GM10847 (cell line): Measurements from ENCODE around the gene KRTCAP2.

Experiments used
- POLR2A ChIP-seq: IDR thresholded peaks from 2 replicates; pipeline ENCODE4 v1.6.1; 2011; ENCODE audit not compliant: insufficient read length; ENCODE audit errors: extremely low read depth

Gene KRTCAP2

DNA sequence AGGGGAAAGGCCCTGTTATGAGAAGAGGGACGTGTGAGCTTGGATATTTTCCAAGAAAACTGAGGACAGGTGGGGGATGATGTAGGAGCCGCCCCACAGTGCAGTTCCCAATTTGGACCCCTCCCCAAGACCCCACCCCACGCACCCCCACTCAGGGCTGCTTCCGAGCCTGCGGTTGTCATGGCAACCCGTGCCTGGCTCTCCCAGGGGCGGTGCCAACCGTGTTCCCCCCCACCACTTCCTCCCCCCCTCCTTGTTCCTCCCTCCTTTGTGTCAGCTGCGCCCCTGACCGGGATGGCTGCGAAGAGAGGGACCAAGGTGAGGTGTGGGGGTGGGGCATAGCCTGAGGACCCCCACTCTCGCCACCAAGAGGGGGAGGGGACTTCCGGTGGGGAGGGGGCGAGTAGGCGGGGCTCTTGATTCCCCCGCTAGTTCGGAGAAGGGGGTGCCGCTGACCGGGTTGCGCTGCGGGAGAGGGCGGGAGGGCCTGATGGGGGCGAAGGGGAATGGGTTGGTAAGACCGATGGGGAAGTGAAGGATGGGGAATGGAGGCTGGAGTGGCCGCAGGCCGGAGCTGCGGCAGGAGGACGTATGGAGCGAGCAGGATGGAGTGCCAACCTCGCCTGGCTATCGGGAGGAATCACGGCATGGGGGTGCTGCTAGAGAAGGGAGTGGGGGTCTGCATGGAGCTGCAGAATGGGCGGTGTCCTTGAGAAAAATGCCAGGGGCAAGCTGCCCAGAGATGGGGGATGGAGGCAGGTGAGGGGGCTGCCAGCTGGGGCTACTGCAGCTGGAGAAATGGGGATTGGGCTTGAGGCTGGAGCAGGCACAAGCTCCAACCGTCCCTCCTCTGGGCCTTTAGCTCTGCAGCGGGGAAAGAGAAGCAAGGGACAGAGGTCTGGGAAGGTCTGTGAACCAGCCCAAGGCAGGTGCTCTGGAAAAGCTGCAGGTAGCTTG lies 1.5 kb upstream of the KRTCAP2 start:
- TF ChIP-seq POLR2A, result no peak

DNA sequence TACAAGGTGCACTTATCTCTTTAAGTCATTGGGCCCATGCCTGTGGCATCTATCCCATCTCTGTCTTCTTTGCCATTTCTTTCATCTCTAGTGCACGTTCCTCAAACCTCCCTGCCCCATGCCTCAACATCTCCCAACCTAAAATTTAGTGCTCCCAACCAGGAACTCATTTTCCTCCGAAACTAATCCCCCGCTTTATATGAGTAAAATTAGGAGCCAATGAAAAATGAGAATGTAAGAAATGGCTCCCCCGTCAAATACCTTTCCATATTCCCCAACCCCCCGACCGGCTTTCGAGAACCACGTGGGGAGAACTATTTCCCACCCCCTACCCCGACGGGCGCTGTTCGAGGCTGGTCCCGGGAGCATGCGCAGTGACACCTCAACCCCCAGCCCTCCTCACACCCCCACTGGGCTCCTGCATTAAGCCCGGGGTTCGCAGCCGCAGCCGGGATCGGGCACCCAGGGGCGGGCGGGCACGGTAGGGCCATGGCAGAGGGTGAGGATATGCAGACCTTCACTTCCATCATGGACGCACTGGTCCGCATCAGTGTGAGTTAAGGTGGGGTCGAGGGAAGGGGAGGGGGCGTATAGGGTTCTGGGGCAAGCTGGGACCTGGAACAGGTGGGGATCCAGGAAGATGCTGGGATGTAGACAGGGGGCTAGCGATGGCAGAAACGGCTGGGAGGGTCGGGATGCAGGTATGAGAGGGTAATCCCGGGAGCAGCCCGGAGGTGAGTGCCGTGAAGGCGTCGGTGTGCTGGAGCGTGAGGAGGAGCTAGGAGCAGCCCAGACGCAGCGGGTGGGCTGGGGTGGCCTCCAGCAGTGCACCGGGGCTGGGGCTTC lies 597 bp upstream of the KRTCAP2 start, which contains the start of gene TRIM46:
TRIM46 (plus strand) TSS at position 372 of the 846 bp plus-strand sequence; CDS start at position 490, 118 bp downstream.
- no peak for TF ChIP-seq POLR2A

DNA sequence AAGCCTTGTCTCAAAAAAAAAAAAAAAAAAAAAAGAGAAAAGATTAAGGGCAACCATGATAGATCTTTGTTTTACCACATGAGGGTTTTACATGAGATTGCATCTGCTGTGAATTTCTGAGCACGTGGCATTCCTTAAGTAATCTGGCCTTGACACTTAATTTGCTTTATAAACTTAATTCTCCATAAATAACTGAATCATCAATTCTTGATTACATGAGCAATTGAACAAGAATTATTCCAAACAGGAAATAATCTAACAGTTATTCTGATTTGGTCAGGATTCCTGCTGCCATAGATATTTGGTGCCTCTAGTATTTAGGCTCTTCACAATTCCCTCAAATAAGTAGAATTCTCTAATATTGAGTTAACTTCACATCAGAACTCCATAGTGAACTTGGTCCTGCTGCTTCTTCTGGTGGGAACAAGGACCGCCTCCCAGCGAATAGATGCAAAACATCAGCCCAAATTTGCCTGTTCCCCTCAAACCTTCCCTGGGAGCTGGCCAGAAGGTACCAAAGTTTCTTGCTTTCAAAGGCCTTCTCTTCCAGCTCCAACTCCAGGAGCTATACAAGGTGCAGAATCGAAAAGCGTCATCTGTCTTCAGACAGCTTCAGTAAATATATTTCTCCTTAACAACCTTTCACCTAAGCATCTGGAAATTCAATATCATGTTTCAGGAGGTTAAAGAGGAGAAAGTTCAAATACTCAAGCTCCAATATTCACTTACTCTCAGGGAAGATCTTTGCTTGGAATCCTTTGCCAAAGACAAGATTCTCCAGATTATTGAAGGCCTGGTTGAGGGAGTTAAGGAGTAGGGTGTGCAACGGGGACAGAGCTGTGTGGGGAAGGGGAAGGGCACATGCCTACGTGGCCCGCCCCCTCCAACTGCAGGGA lies 1.0 kb downstream of the KRTCAP2 start:
- TF ChIP-seq POLR2A, result no peak

DNA sequence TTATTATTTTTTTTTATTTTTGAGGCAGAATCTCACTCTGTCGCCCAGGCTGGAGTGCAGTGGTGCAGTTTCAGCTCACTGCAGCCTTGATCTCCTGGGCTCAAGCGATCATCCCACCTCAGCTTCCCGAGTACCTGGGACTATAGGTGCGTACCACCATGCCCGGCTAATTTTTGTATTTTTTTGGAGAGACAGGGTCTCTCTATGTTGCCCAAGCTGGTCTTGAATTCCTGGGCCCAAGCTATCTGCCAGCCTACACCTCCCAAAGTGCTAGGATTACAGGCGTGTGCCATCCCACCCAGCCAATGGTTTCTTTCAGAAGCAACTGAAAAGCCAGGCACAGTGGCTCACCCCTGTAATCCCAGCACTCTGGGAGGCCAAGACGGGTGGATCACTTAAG lies 2.3 kb downstream of the KRTCAP2 start:
- no peak for TF ChIP-seq POLR2A

DNA sequence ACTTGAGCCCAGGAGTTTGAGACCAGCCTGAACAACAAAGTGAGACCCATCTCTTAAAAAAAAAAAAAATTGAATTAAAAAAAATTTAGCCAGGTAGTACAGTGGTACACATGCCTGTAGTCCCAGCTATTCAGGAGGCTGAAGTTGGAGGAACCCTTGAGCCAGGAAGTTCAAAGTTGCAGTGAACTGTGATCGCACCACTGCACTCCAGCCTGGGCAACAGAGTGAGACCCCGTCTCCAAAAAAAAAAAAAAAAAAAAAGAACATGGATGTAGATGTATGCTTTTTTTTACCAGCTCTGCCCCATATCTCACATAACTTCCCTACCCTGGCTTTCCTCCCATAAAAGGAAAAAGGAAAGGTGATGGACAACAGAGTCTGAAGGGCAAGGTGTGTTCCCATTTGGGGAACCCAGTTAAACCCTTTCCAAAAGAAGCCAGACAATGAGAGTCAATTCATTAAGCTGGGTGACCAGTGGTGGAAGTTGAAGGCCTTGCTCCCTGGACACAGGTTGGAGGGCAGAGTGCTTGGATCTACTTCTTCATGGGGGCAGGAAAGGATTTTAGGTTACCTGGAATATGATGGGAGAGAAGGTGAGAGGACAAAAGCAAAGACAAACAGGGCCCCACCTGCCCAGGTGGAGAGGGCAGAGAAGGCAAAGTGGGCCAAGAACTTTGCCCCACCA lies 2.9 kb downstream of the KRTCAP2 start:
- no peak for TF ChIP-seq POLR2A

DNA sequence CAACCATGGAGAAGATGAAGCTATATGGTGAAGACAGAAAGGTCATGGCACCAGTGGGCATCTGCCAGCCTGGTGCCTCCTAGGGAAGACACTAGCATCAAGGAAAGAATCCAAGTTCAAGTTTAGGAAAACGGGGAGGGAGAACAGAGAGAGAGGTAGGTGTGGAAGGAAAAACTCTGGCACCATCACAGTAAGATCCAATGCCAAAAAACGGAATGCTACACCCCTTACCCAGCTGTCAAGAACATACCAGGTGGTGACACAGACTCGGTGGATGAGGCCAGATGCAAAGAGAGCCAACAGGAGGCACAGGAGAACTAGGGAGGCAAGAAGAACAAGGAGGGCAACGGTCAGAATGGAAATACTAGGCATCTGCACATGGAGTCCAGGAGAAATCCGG lies 3.6 kb downstream of the KRTCAP2 start:
- TF ChIP-seq POLR2A, result no peak

DNA sequence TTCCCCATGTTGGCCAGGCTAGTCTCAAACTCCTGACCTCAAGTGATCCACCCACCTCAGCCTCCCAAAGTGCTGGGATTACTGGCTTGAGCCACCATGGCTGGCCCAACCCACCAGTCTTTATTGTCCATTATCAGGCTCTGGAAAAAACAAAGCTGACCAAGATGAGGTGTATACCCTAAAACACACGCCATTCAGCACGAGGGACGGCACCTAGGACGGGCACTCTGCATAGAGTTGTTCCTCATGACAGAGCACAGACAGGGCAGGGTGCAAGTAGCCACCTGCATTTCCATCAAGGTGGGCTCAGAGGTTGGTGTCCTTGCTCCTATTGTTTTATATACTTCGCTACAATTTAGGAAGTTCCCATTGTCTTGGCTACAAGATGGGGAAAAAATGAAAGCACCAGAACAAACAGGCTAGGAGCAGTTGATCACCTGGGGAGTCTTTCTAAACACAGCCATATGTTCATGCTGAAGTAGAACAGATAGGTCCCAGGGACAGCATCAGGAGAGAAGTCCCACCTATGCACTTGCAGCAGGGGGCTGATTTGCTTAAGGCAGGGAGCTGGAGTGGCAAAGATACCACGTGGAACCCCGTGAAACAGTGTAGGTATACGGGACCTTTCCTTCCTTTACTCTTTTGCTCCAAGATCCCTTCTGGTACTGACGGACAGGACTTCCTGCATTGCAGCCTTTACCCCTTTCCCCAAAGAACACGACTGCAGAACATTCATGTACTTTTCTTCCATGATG lies 4.5 kb downstream of the KRTCAP2 start:
- no peak for TF ChIP-seq POLR2A

DNA sequence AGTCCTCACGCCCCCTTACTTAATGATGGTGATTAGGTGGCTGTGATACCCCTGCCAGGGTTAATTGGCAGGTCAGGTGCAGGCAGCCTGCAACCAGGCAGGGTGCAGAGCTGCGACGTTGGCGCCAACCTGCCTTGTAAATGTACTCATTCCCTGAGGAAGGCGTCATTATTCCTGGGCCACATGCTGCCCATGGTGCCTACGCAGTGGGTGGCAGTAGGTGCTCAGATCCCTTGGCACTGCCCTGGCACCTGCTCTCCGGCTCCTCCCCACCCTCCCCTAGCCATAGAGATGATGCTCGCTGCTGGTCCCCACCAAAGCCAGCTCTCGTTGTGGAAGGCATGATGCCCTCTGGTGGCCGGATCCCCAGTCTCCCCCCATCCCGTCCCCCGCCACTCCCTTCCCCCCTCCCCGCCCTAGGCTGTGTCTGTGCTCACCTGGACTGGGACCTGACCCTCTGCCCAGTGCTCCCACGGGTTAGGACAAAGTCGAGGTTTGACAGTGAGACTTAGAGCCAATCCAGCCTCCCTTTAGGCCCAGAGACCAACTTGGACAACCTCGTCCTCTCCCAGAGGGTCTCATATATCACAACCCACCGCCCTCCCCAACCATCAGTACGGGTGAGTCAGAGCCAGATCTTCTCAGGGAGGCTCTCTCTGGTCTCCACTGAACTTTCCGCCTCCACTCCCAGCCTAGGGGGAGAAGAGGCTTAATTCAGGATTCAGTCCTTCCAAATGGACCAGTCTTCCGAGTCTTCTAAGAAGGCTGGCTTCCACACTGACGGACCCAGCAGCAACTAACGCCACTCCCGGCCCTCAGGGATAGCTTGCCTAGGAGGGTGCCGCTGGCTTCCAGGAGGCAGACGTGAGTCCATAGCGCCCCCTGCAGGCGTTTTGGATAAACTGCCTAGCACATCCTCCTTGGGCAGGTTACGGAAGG lies 5.7 kb downstream of the KRTCAP2 start:
- TF ChIP-seq POLR2A, result no peak

DNA sequence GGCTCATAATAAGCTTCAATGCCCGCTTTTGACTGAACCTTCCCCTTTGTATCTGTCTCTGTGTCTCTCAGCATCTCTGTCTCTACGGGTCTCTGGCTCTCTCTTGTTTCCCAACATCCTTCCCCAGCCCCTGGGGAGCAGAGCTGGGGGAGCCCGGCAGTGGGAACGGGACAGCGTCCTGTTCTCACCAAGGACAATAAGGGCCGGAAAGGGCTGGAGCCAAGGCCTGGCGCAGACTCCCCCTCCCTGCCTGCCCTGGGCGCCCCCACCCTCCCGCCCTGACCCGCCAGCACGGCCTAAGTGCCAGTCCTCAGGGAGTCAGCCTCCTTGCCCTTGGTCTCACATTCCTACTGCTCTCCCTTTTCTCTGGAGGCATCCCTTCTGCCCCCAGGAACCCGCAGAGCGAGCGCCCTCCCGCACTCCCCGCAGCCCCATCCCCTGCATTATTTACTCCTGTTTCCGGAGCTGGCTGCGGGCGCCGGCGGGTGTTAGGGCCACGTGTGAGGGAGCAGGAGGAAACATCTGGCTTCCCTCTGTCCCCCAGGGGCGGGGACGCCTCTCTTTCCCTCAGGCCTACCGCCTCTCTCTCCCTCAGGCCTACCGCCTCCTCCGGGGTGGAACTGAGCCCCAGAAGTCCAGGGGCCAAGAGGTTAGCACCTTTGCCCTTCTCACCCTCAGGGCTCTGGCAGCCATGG lies 6.5 kb downstream of the KRTCAP2 start:
- no peak for TF ChIP-seq POLR2A

DNA sequence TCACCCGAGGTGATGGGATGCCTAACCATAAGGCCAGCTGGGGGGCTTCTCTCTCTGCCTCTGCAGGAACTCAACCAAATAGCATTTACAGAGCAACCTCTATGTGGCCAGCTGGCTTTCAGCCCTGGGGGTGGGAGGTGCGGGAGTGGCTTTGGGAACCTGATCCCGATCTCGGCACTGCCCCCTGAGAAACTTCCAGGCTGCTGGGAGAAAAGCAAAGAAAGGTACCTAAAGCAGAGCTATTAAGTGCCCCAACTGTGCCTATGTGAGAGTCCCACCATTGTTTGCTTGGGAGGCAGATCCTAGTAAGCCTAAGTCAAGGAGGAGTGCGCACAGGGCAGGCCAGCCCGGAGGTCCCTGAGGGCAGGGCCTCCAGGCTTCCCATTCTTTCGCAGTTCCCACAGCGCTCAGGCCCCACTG lies 7.0 kb downstream of the KRTCAP2 start:
- no peak for TF ChIP-seq POLR2A

DNA sequence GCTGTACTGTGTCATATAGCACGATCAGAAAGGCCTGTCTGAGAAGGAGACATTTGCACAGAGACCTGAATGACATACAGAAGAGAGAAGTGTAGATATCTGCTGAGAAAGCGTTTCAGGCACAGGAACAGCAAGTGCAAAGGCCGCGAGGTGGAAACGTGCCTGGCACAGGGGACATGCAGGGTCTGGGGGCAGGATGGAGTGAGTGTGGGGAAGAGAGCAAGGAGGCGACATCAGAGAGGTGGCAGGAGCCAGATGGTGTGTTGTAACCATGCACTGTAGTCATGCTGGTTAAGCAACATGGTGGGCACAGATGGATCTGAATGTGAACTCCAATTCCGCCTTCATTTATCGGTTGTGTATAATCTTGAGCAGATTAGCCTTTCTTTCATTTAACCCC lies 13.0 kb downstream of the KRTCAP2 start:
- TF ChIP-seq POLR2A, result no peak

DNA sequence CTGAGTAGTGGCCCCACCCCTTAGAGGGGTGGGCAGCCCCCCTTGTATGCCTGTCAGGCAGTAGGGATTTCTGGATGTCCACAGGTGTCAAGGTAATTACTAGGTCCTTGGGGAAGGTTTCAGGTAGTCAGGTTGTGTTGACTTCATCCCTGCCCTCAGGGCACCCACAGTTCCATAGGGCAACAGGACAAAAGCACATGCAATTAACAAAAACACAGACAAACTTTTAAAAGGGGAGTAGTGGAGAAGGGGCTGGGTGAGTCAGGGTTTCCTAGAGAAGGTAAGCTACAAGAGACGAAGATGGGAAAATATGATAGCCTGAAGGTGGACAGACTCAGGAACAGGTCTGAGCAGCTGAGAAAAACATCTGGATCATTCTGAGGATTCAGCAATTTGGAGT lies 14.1 kb downstream of the KRTCAP2 start:
- TF ChIP-seq POLR2A, result no peak
